HFF-Myc (cell line): ENCODE data around the gene CYP2F1.
"Not testable (repeated sequence)": the region's sequence is repeated elsewhere in the genome, so short reads cannot be mapped to it uniquely, and the experiment has no call there.

Experiments
- DNase-seq: peaks from one replicate; pipeline ENCODE4 v3.0.0-alpha.2; 2011; ENCODE audit warnings: low read depth; ENCODE audit errors: extremely low read depth
- H3K4me3 ChIP-seq: replicated peaks from 2 replicates; pipeline ENCODE4 v1.5.1; 2011; ENCODE audit warnings: low read depth, mild to moderate bottlenecking, control low read depth, low read length
- TF ChIP-seq, protein P1 (sequence below): IDR thresholded peaks from 2 replicates; pipeline ENCODE4 v1.5.1; 2012; ENCODE audit warnings: mild to moderate bottlenecking, low read depth, low read length, control low read depth; ENCODE audit errors: missing control alignments

Gene CYP2F1

GRCh38 chr19:41111296-41111695 lies 2.9 kb upstream of the CYP2F1 start:
- no peak for DNase-seq
- H3K4me3 ChIP-seq, result no peak overlapping the region
- TF ChIP-seq, protein P1, sequence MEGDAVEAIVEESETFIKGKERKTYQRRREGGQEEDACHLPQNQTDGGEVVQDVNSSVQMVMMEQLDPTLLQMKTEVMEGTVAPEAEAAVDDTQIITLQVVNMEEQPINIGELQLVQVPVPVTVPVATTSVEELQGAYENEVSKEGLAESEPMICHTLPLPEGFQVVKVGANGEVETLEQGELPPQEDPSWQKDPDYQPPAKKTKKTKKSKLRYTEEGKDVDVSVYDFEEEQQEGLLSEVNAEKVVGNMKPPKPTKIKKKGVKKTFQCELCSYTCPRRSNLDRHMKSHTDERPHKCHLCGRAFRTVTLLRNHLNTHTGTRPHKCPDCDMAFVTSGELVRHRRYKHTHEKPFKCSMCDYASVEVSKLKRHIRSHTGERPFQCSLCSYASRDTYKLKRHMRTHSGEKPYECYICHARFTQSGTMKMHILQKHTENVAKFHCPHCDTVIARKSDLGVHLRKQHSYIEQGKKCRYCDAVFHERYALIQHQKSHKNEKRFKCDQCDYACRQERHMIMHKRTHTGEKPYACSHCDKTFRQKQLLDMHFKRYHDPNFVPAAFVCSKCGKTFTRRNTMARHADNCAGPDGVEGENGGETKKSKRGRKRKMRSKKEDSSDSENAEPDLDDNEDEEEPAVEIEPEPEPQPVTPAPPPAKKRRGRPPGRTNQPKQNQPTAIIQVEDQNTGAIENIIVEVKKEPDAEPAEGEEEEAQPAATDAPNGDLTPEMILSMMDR, result no peak

DNA sequence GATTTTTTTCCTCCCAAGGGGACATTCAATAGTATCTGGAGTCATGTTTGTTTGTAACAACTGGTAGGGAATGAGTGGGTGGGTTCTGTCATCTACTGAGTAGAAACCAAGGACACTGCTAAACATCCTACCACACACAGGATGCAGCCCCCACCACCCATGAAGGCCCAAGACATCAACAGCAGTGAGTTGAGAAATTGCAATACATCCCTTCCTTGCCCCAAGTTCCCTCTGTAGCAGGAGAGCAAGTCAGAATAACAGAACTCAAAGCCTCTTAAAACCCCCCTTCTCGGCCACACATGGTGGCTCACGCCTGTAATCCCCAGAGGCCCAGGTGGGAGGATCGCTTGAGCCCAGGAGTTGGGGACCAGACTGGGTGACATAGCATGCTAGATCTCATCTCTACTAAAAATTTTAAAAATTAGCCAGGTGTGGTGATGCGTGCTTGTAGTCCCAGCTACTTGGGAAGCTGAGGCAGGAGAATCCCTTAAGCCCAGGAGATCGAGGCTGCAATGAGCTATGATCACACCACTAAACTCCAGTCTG lies 2.4 kb upstream of the CYP2F1 start:
- TF ChIP-seq, protein P1, result no peak
- DNase-seq, result no peak
- H3K4me3 ChIP-seq, result no peak overlapping the region

DNA sequence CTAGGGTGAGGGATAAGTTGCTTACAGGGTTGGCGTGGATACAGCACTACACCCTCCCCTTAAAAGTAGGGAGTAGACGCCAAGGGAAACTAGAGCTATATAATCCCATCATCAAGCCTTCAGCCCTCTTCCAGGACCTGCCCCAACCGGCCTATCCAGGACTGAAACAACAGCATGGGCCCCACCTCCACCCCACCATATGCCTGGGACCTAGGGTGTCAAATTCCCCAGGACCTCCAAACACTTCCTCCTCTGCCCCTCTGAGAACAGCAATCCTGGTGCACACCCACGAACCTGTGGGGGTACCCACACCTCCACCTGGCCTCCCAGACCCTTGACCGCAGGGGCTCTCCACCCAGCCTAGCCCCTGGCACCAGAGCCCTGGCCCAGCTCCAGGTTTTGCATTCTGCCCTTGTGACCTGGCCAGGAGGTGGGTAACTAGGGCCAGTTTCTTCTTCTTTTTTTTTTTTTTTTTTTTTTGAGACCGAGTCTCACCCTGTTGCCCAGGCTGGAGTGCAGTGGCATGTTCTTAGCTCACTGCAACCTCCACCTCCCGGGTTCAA lies 1.4 kb upstream of the CYP2F1 start:
- no peak for DNase-seq
- no peak overlapping the region for H3K4me3 ChIP-seq

DNA sequence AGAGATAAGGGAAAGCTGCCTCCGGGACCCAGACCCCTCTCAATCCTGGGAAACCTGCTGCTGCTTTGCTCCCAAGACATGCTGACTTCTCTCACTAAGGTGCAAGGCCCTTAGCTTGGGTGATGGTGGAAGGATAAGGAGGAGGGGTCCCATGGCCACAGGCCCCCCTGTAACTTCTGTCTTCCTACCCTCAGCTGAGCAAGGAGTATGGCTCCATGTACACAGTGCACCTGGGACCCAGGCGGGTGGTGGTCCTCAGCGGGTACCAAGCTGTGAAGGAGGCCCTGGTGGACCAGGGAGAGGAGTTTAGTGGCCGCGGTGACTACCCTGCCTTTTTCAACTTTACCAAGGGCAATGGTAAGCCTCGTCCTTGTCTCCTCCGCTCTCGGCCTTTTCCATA lies 2.0 kb downstream of the CYP2F1 start:
- H3K4me3 ChIP-seq, result no peak overlapping the region
- TF ChIP-seq, protein P1, result no peak
- no peak for DNase-seq

More for the DNA sequence above, 1.4 kb upstream of the CYP2F1 start:
- TF ChIP-seq, protein P1, result no peak

DNA sequence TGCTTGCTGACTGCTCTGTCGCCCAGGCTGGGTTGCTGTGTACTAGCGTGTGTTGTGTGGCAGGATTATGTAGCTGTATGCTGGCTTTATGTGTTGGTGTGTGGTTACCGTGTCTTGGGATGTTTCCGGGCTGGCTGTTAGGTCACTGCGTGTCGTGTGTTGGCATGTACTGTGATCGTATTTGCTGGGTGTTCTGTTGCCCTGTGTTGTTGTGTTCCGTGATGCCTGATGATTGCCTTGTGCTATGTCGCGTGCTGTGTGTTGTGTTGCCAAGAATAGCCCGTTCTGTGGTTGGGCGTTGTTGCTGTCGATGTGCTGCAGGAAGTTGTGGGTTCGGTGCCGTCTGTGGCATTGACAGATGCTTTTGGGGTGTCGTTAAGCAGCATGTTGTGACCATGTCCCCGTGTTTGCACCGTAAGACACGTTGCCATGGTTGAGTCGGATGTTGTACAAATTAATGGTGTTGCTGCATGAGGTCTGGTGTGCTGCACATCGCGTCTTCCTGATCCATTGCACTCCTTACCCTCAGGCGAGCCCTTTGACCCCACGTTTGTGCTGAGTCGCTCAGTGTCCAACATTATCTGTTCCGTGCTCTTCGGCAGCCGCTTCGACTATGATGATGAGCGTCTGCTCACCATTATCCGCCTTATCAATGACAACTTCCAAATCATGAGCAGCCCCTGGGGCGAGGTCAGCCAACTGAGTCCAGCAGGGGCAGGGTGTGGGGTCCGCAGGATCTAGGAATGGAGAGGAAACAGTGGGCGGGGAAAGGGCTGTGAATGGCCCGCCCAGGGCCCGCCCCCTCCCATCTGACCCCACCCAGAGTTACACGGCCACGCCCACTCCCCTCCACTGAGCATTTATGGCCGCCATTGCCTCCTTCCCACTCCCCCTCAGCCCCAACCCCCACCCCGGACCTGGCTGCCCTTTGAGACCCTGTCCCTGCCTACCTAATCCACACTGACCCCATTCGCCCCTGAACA lies 7.0 kb downstream of the CYP2F1 start:
- DNase-seq, H3K4me3 ChIP-seq: not testable (repeated sequence)

DNA sequence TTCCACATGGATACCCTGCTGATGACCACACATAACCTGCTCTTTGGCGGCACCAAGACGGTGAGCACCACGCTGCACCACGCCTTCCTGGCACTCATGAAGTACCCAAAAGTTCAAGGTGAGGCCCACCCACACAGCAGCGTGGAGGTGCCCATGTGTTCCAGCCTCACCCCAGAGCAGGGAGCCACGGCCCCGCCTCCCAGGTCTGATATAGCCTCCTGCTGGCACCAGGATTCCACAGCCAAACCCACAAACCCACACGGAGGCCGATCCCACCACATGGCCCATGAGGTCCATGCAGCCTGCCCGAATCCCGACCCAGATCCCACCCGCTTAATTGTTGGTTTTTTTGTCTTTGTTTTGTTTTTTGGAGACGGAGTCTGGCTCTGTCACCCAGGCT lies 8.6 kb downstream of the CYP2F1 start:
- not testable (repeated sequence) for H3K4me3 ChIP-seq, DNase-seq

GRCh38 chr19:41123716-41124294 lies 9.6 kb downstream of the CYP2F1 start:
- H3K4me3 ChIP-seq, result no peak overlapping the region
- TF ChIP-seq, protein P1, result no peak
- DNase-seq, result no peak
